SK-N-SH treated with all-trans-retinoic acid at 6 μM for 48 hours (cell line): ENCODE results near the gene TTC27.

ENCODE experiments used
- ARNTL ChIP-seq: fragments of 450-650 bp; formaldehyde crosslinking; IDR thresholded peaks from 2 replicates; pipeline ENCODE4 v1.5.0; 2020; ENCODE audit warnings: low read depth, mild to moderate bottlenecking, moderate library complexity, borderline replicate concordance
- CSDC2 ChIP-seq: fragments of 250-450 bp; sonication (Bioruptor Pico); IDR thresholded peaks from 2 replicates; pipeline ENCODE4 v1.5.0; 2020; ENCODE audit warnings: mild to moderate bottlenecking, moderate library complexity
- GLIS3 ChIP-seq: fragments of 250-450 bp; sonication (Bioruptor Pico); IDR thresholded peaks from 2 replicates; pipeline ENCODE4 v1.5.0; 2020; ENCODE audit warnings: mild to moderate bottlenecking, moderate library complexity
- ISL1 ChIP-seq: fragments of 250-450 bp; sonication (Bioruptor Pico); IDR thresholded peaks from 2 replicates; pipeline ENCODE4 v2.1.2; 2022; ENCODE audit warnings: mild to moderate bottlenecking, moderate library complexity
- RARB ChIP-seq: fragments of 250-450 bp; sonication (Bioruptor Pico); IDR thresholded peaks from 2 replicates; pipeline ENCODE4 v1.8.0; 2021; ENCODE audit warnings: mild to moderate bottlenecking, moderate library complexity
- SNAI2 ChIP-seq: fragments of 250-450 bp; sonication (Bioruptor Pico); IDR thresholded peaks from 2 replicates; pipeline ENCODE4 v1.5.0; 2020; ENCODE audit warnings: mild to moderate bottlenecking, moderate library complexity
- TCF4 ChIP-seq: fragments of 250-450 bp; sonication (Bioruptor Pico); IDR thresholded peaks from 2 replicates; pipeline ENCODE4 v1.8.0; 2021; ENCODE audit warnings: mild to moderate bottlenecking, moderate library complexity, borderline replicate concordance
- ZFP3 ChIP-seq: fragments of 250-450 bp; sonication (Bioruptor Pico); IDR thresholded peaks from 2 replicates; pipeline ENCODE4 v1.5.0; 2020; ENCODE audit warnings: mild to moderate bottlenecking, moderate library complexity
- ZNF565 ChIP-seq: fragments of 450-650 bp; formaldehyde crosslinking; conservative IDR thresholded peaks from 2 replicates; pipeline ENCODE4 v1.5.0; 2020; ENCODE audit warnings: low read depth, mild to moderate bottlenecking, moderate library complexity
- ZNF8 ChIP-seq: fragments of 450-650 bp; formaldehyde crosslinking; IDR thresholded peaks from 2 replicates; pipeline ENCODE4 v1.5.0; 2020; ENCODE audit warnings: mild to moderate bottlenecking, moderate library complexity
- TF ChIP-seq, protein P1 (sequence below): fragments of 250-450 bp; sonication (Bioruptor Pico); IDR thresholded peaks from 2 replicates; pipeline ENCODE4 v1.8.0; 2020; ENCODE audit warnings: mild to moderate bottlenecking, moderate library complexity, borderline replicate concordance
- TF ChIP-seq, protein P2 (sequence below): fragments of 250-450 bp; sonication (Bioruptor Pico); IDR thresholded peaks from 2 replicates; pipeline ENCODE4 v1.5.1; 2020; ENCODE audit warnings: low read depth, mild to moderate bottlenecking, moderate library complexity
- TF ChIP-seq, protein P3 (sequence below): fragments of 250-450 bp; sonication (Bioruptor Pico); IDR thresholded peaks from 2 replicates; pipeline ENCODE4 v1.5.0; 2020; ENCODE audit warnings: mild to moderate bottlenecking, moderate library complexity

DNA sequence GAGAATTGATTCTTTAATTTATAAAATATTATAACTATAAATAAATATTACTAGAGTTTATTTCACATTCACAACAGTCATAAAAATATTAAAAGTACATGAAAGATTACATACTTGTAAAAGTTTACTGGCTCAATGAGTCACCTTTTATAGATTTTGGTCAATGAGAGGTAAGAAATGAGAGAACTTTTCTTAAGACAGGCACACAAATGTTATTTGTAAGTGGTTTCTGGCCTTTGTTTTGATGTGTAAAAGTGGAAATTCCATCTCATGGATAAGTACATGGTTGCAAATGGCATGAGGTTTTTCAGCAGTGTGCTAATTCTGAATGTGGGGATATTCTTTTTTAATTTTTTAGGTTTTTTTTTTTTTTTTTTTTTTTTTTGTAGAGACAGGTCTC, 63.8 kb downstream of the TTC27 start:
- no peak for TF ChIP-seq ZNF565
- no peak for TF ChIP-seq SNAI2 (CRISPR knock-in tag)
- TF ChIP-seq, protein P1, sequence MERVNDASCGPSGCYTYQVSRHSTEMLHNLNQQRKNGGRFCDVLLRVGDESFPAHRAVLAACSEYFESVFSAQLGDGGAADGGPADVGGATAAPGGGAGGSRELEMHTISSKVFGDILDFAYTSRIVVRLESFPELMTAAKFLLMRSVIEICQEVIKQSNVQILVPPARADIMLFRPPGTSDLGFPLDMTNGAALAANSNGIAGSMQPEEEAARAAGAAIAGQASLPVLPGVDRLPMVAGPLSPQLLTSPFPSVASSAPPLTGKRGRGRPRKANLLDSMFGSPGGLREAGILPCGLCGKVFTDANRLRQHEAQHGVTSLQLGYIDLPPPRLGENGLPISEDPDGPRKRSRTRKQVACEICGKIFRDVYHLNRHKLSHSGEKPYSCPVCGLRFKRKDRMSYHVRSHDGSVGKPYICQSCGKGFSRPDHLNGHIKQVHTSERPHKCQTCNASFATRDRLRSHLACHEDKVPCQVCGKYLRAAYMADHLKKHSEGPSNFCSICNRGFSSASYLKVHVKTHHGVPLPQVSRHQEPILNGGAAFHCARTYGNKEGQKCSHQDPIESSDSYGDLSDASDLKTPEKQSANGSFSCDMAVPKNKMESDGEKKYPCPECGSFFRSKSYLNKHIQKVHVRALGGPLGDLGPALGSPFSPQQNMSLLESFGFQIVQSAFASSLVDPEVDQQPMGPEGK (CRISPR knock-in tag) = no peak
- TF ChIP-seq GLIS3 (CRISPR knock-in tag) = no peak
- TF ChIP-seq CSDC2 (CRISPR knock-in tag) = no peak
- no peak for TF ChIP-seq ZNF8 (CRISPR knock-in tag)
- no peak for TF ChIP-seq ARNTL
- TF ChIP-seq, protein P2, sequence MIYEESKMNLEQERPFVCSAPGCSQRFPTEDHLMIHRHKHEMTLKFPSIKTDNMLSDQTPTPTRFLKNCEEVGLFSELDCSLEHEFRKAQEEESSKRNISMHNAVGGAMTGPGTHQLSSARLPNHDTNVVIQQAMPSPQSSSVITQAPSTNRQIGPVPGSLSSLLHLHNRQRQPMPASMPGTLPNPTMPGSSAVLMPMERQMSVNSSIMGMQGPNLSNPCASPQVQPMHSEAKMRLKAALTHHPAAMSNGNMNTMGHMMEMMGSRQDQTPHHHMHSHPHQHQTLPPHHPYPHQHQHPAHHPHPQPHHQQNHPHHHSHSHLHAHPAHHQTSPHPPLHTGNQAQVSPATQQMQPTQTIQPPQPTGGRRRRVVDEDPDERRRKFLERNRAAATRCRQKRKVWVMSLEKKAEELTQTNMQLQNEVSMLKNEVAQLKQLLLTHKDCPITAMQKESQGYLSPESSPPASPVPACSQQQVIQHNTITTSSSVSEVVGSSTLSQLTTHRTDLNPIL (CRISPR knock-in tag) = no peak
- TF ChIP-seq RARB = no peak
- no peak for TF ChIP-seq ISL1 (CRISPR knock-in tag)
- no peak for TF ChIP-seq ZFP3 (CRISPR knock-in tag)
- TF ChIP-seq TCF4 (CRISPR knock-in tag) = no peak
- TF ChIP-seq, protein P3, sequence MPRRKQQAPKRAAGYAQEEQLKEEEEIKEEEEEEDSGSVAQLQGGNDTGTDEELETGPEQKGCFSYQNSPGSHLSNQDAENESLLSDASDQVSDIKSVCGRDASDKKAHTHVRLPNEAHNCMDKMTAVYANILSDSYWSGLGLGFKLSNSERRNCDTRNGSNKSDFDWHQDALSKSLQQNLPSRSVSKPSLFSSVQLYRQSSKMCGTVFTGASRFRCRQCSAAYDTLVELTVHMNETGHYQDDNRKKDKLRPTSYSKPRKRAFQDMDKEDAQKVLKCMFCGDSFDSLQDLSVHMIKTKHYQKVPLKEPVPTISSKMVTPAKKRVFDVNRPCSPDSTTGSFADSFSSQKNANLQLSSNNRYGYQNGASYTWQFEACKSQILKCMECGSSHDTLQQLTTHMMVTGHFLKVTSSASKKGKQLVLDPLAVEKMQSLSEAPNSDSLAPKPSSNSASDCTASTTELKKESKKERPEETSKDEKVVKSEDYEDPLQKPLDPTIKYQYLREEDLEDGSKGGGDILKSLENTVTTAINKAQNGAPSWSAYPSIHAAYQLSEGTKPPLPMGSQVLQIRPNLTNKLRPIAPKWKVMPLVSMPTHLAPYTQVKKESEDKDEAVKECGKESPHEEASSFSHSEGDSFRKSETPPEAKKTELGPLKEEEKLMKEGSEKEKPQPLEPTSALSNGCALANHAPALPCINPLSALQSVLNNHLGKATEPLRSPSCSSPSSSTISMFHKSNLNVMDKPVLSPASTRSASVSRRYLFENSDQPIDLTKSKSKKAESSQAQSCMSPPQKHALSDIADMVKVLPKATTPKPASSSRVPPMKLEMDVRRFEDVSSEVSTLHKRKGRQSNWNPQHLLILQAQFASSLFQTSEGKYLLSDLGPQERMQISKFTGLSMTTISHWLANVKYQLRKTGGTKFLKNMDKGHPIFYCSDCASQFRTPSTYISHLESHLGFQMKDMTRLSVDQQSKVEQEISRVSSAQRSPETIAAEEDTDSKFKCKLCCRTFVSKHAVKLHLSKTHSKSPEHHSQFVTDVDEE (CRISPR knock-in tag) = no peak
